Erythroblast (primary cell): ENCODE results near the gene C19orf12.

Experiments
- GATA1 ChIP-seq: IDR thresholded peaks from 2 replicates; pipeline ENCODE4 v1.6.1; 2011; ENCODE audit warnings: low read depth, mild to moderate bottlenecking, control low read depth, low read length, moderate library complexity
- POLR2A ChIP-seq: IDR thresholded peaks from 2 replicates; pipeline ENCODE4 v1.6.1; 2011; ENCODE audit warnings: mild to moderate bottlenecking, low read length

GRCh38 chr19:29694161-29694560 is 20.9 kb downstream of the C19orf12 start:
- TF ChIP-seq POLR2A = no peak
- no peak for TF ChIP-seq GATA1
